Calu3 (cell line): ENCODE results near the gene CDHR4. TPM values are rescaled to one million over a fixed set of nuclear protein-coding genes. Genes with fewer than 3 reads are reported as not detected.

Experiments used
- BruUV-seq: library from RNA; stranded (reverse); fragments of 400-500 nt; replicated peaks from 2 replicates; lab custom pipeline; 2021; lab: Mats Ljungman, UMichigan
- CTCF ChIA-PET: fragments of 300-600 bp; sonication (Branson Sonifier 250); formaldehyde crosslinking; loops from one replicate; lab custom pipeline; 2022; ENCODE audit warnings: antibody characterized with exemption; lab: Charles Lee
- DNase-seq: peaks from one replicate; pipeline ENCODE4 v3.0.0; 2022
- H3K27ac Mint-ChIP-seq: one replicate; pipeline ENCODE4 v1.8.0; 2022; ENCODE audit warnings: mixed read lengths; ENCODE audit not compliant: unreplicated experiment
- H3K27me3 Mint-ChIP-seq: one replicate; pipeline ENCODE4 v1.8.0; 2022; ENCODE audit warnings: mixed read lengths; ENCODE audit not compliant: unreplicated experiment
- H3K36me3 Mint-ChIP-seq: one replicate; pipeline ENCODE4 v1.8.0; 2022; ENCODE audit warnings: mild to moderate bottlenecking, moderate library complexity, mixed read lengths; ENCODE audit not compliant: insufficient read depth, unreplicated experiment
- H3K4me1 Mint-ChIP-seq: one replicate; pipeline ENCODE4 v1.8.0; 2022; ENCODE audit warnings: mild to moderate bottlenecking, low read depth, mixed read lengths; ENCODE audit not compliant: unreplicated experiment
- H3K4me3 Mint-ChIP-seq: one replicate; pipeline ENCODE4 v1.8.0; 2022; ENCODE audit warnings: mild to moderate bottlenecking, low read depth, moderate library complexity, mixed read lengths; ENCODE audit not compliant: unreplicated experiment
- H3K9me3 Mint-ChIP-seq: one replicate; pipeline ENCODE4 v1.8.0; 2022; ENCODE audit warnings: low read depth, mixed read lengths; ENCODE audit not compliant: unreplicated experiment
- intact Hi-C: fragments of 100-400 bp; cut with micrococcal nuclease; formaldehyde crosslinking; loops from one replicate; pipeline ENCODE4 v1.10.0; 2022; ENCODE audit not compliant: unreplicated experiment
- total RNA-seq: library from RNA; stranded (reverse); gene quantifications from 2 replicates; pipeline ENCODE4 v1.2.3, GENCODE V29; 2022
- TF ChIP-seq, protein P1 (sequence below): fragments of 200-600 bp; IDR thresholded peaks from one replicate; pipeline ENCODE4 v1.8.0; 2022; ENCODE audit warnings: antibody characterized with exemption; ENCODE audit not compliant: unreplicated experiment

Gene CDHR4
- total RNA-seq, 1 experiment from 2014 or later: not detected

GRCh38 chr3:49805367-49805782, 5.7 kb upstream of the CDHR4 start:
- H3K9me3 Mint-ChIP-seq: no peaks in the 10 kb centered on the region
- intact Hi-C loops: no loop called here
- CTCF ChIA-PET: no interaction called here
- BruUV-seq: no TSS peak
- H3K36me3 Mint-ChIP-seq: peaks cover 12% of the 10 kb centered on the region
- TF ChIP-seq, protein P1, sequence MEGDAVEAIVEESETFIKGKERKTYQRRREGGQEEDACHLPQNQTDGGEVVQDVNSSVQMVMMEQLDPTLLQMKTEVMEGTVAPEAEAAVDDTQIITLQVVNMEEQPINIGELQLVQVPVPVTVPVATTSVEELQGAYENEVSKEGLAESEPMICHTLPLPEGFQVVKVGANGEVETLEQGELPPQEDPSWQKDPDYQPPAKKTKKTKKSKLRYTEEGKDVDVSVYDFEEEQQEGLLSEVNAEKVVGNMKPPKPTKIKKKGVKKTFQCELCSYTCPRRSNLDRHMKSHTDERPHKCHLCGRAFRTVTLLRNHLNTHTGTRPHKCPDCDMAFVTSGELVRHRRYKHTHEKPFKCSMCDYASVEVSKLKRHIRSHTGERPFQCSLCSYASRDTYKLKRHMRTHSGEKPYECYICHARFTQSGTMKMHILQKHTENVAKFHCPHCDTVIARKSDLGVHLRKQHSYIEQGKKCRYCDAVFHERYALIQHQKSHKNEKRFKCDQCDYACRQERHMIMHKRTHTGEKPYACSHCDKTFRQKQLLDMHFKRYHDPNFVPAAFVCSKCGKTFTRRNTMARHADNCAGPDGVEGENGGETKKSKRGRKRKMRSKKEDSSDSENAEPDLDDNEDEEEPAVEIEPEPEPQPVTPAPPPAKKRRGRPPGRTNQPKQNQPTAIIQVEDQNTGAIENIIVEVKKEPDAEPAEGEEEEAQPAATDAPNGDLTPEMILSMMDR: no peak
- DNase-seq: no peak
- no peak overlapping the region for H3K27ac Mint-ChIP-seq
- no peak overlapping the region for H3K4me3 Mint-ChIP-seq
- peaks cover 12% of the 10 kb centered on the region for H3K4me1 Mint-ChIP-seq
- peaks cover 39% of the 10 kb centered on the region for H3K27me3 Mint-ChIP-seq

DNA sequence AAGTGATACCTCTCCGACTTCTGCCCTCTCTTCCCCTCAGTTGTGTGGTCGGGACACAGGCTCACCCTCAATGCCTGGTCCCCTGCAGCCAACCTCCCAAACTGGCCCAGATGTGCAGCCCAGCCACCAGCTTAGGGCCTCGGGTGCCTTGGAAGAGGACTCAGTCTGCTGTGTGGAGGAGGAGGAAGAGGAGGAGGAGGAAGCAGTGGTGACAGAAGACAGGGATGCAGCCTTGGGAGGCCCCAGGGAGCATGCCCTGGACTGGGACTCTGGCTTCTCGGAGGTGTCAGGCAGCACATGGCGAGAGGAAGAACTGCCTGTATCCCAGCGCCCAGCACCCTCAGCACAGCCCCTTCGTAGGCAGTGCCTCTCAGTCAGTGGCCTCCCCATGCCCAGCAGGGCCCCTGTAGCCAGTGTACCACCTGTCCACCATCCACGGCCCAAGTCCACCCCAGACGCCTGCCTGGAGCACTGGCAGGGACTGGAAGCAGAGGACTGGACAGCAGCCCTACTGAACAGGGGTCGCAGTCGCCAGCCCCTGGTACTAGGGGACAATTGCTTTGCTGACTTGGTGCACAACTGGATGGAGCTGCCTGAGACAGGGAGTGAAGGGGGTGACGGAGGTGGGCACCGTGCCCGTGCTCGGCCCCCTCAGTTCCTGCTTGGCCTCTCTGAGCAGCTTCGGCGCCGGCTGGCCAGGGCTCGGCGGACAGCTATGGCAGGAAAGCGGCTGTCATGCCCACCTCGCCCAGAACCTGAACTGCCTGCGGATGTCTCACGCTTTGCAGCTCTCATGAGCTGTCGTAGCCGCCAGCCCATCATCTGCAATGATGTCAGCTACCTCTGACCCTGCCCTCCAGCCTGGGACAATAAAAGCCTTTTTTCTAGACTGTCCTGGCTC, 4.7 kb upstream of the CDHR4 start:
- H3K9me3 Mint-ChIP-seq: no peaks in the 10 kb centered on the region
- no TSS peak for BruUV-seq
- DNase-seq: no peak
- no peak overlapping the region for H3K27ac Mint-ChIP-seq
- TF ChIP-seq, protein P1: no peak
- CTCF ChIA-PET: interaction anchor here (2.5 kb wide), 1 partner anchor 35 kb away, joined by 17 read pairs; no protein-coding TSS in a partner anchor
- intact Hi-C loops: loop anchor here (5.0 kb wide), 2 partner anchors 33 to 103 kb away; no protein-coding TSS in a partner anchor
- peaks cover 12% of the 10 kb centered on the region for H3K36me3 Mint-ChIP-seq
- H3K27me3 Mint-ChIP-seq: peaks cover 39% of the 10 kb centered on the region
- peak overlapping the region; percentile 63 for H3K4me3 Mint-ChIP-seq
- peaks cover 12% of the 10 kb centered on the region for H3K4me1 Mint-ChIP-seq

- TF ChIP-seq, protein P1: no peak
- intact Hi-C loops: loop anchor here (5.0 kb wide), 2 partner anchors 34 to 104 kb away; no protein-coding TSS in a partner anchor
- H3K27me3 Mint-ChIP-seq: peaks cover 39% of the 10 kb centered on the region
- H3K4me3 Mint-ChIP-seq: peak overlapping the region; percentile 63
- no peak overlapping the region for H3K27ac Mint-ChIP-seq
- peaks cover 12% of the 10 kb centered on the region for H3K4me1 Mint-ChIP-seq
- BruUV-seq: no TSS peak
- no peak for DNase-seq
- H3K9me3 Mint-ChIP-seq: no peaks in the 10 kb centered on the region
- H3K36me3 Mint-ChIP-seq: peaks cover 12% of the 10 kb centered on the region
- CTCF ChIA-PET: interaction anchor here (0.7 to 2.5 kb wide), 13 partner anchors 10 to 263 kb away, joined by 3 to 17 read pairs (median 5); partner anchors contain the start of genes MON1A, MST1R and UBA7
Observed at GRCh38 chr3:49803465-49804140, 3.9 kb upstream of the CDHR4 start.

GRCh38 chr3:49802719-49803464, 3.2 kb upstream of the CDHR4 start, which contains the start of gene INKA1:
Gene INKA1 (plus strand): TSS chr3:49803261. CDS start chr3:49803393, 132 bp downstream.
- H3K9me3 Mint-ChIP-seq: no peaks in the 10 kb centered on the region
- peak; percentile 88 for DNase-seq
- H3K4me3 Mint-ChIP-seq: peak within 1 kb of the TSS; percentile 63
- H3K36me3 Mint-ChIP-seq: peaks cover 12% of the 10 kb centered on the region
- BruUV-seq: no TSS peak
- H3K4me1 Mint-ChIP-seq: peaks cover 12% of the 10 kb centered on the region
- H3K27me3 Mint-ChIP-seq: peaks cover 39% of the 10 kb centered on the region
- intact Hi-C loops: loop anchor here (5.0 kb wide), 2 partner anchors 34 to 104 kb away; no protein-coding TSS in a partner anchor
- H3K27ac Mint-ChIP-seq: peak within 1 kb of the TSS; percentile 2
- TF ChIP-seq, protein P1: peak; percentile 76
- CTCF ChIA-PET: interaction anchor here (0.6 to 2.5 kb wide), 16 partner anchors 11 to 350 kb away, joined by 3 to 17 read pairs (median 5); partner anchors contain the start of genes MON1A, MST1R and UBA7
